ENCODE results near the gene NAA35.

Gene NAA35

GRCh38 chr9:86061972-86062739 lies 121.2 kb downstream of the NAA35 start:
- DNase-seq (ENCODE audit: low read depth in 1 of 2, low spot score in 1 of 2): no peak

- DNase-seq (ENCODE audit: low read depth in 1 of 2, low spot score in 1 of 2): no peak
These were observed 122.1 kb downstream of the NAA35 start for GRCh38 chr9:86062845-86063693.

- DNase-seq (ENCODE audit: low read depth in 1 of 2, low spot score in 1 of 2): no peak
These were observed 123.3 kb downstream of the NAA35 start for GRCh38 chr9:86064220-86064619.

GRCh38 chr9:86069206-86069869 lies 128.4 kb downstream of the NAA35 start:
- no peak for DNase-seq (ENCODE audit: low read depth in 1 of 2, low spot score in 1 of 2)
